Hematopoietic multipotent progenitor cell treated with erythropoietin and hydrocortisone succinate and interleukin-3 and kit ligand, for 6 days (in vitro differentiated cells): ENCODE results near the gene RLN2.

Experiments used
- DNase-seq: peaks from one replicate; pipeline ENCODE4 v3.0.0-alpha.2; 2015

The RLN2 gene

GRCh38 chr9:5265939-5266338 is 38.6 kb downstream of the RLN2 start:
- no peak for DNase-seq

GRCh38 chr9:5264219-5264595 is 40.3 kb downstream of the RLN2 start:
- DNase-seq = no peak

- peak; percentile 50 for DNase-seq
These were observed 40.9 kb downstream of the RLN2 start for GRCh38 chr9:5263351-5264218.
